Measurements from ENCODE around the gene XPR1.

XPR1 gene

DNA sequence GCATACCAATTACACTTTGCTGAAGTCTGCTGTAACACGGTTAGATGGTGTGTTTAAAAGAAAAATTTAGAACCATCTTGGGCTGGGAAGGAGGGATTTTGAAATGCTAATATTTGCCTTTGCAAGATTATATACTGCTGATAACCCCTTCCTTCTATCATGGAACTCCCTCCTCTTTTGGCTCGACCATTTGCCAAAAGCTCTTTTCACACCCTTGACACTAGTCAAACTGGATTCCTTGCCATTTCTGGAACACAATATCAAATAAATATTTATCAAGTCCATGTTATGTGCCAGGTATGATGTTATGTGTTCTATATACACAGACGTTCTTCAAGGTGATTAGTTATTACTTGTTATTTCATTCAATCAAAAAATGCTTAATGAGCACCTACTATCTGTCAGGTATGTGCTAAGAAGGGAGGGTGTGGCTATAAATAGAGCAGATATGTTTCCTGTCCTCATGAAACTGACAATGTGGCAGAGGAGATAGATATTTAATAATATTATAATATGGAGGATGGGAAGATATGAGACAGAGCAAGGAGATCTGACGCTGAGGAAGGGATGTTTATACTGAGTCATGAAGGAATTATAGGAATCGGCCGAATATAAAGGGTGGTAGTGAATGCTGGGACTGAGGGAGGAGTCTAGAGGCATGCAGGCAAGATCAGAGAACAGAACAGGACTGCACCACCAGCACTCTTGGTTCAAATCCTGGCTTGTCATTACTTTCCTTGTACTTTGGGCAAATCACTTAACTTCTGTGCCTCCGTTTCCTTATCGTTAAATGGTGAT is 16.1 kb upstream of the XPR1 start:
- no peaks in the 10 kb centered on the region; the same call in 1 of the 2 replicates for H3K27me3 ChIP-seq (replicated peaks; ENCODE audit: control insufficient read depth, insufficient read depth, low read length)
- TF ChIP-seq, protein P1, sequence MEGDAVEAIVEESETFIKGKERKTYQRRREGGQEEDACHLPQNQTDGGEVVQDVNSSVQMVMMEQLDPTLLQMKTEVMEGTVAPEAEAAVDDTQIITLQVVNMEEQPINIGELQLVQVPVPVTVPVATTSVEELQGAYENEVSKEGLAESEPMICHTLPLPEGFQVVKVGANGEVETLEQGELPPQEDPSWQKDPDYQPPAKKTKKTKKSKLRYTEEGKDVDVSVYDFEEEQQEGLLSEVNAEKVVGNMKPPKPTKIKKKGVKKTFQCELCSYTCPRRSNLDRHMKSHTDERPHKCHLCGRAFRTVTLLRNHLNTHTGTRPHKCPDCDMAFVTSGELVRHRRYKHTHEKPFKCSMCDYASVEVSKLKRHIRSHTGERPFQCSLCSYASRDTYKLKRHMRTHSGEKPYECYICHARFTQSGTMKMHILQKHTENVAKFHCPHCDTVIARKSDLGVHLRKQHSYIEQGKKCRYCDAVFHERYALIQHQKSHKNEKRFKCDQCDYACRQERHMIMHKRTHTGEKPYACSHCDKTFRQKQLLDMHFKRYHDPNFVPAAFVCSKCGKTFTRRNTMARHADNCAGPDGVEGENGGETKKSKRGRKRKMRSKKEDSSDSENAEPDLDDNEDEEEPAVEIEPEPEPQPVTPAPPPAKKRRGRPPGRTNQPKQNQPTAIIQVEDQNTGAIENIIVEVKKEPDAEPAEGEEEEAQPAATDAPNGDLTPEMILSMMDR (IDR thresholded peaks at IDR 0.05; ENCODE audit: insufficient read depth, low read length, poor library complexity, severe bottlenecking): no peak

DNA sequence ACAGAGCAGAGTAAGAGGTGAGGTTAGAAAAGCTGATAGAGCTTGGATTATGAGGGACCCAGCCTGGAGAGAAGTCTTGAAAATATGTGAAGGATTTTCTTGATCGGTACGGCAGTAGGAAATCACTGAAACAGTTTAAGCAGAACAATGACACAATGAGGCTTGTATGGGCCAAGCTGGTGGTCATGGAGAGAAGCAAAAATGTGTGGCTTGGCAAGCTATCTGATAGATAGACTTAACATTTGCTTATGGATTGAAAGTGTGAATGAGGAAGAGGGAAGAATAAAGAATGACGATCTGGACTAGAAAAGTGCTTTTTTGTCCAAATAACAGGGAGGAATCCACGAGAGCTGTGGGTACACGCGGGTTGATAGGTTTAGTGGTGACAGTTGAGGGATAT is 15.4 kb upstream of the XPR1 start:
- no peaks in the 10 kb centered on the region for H3K36me3 ChIP-seq (ENCODE audit: control insufficient read depth, insufficient read depth, low read length)
- DNase-seq (ENCODE audit: extremely low read depth, insufficient read length): no peak
- no peaks in the 10 kb centered on the region; the same call in 1 of the 2 replicates for H3K27me3 ChIP-seq (replicated peaks; ENCODE audit: control insufficient read depth, insufficient read depth, low read length)
- no peak overlapping the region for H3K4me3 ChIP-seq (replicated peaks; ENCODE audit: low read depth, low read length)
- TF ChIP-seq, protein P1 (IDR thresholded peaks at IDR 0.05; ENCODE audit: insufficient read depth, low read length, poor library complexity, severe bottlenecking): no peak

More for the DNA sequence above, 16.1 kb upstream of the XPR1 start:
- Histone ChIP-seq H3K4me3 (replicated peaks; ENCODE audit: low read depth, low read length) (no peak overlapping the region), H3K36me3 (ENCODE audit: control insufficient read depth, insufficient read depth, low read length) (no peaks in the 10 kb centered on the region)
- no peak for DNase-seq (ENCODE audit: extremely low read depth, insufficient read length)

DNA sequence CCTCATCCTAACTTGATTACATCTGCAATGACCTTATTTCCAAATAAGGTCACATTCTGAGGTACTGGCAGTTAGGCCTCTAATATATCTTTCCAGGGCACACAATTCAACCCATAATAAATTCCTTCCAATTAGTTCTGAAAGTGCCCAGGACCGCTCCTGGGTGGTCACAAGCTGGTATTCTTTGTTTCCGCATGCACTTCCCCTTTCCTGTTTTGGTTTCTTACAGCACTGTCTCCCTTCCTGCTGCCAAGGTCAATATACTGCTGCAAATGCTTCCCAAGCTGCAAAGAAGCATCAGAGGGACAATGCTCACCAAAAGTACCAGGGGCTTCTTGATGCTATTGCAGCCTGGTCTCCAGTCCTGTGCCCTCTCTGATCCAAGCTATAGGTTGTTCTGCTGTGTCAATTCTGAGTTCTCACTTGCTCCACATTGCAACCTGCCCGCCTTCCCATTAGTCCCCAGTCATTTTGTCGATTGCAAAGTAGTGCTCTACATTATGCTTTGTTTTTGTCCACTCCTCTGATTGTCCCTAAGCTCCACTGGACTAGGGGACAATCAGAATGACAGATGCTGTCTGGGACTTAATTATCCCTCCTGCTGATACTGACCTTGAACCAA is 13.9 kb upstream of the XPR1 start:
- Histone ChIP-seq H3K4me3 (replicated peaks; ENCODE audit: low read depth, low read length) (no peak overlapping the region), H3K27me3 (replicated peaks; ENCODE audit: control insufficient read depth, insufficient read depth, low read length) (no peaks in the 10 kb centered on the region; the same call in 1 of the 2 replicates), H3K36me3 (ENCODE audit: control insufficient read depth, insufficient read depth, low read length) (no peaks in the 10 kb centered on the region)
- DNase-seq (ENCODE audit: extremely low read depth, insufficient read length): no peak
- TF ChIP-seq, protein P1 (IDR thresholded peaks at IDR 0.05; ENCODE audit: insufficient read depth, low read length, poor library complexity, severe bottlenecking): no peak

DNA sequence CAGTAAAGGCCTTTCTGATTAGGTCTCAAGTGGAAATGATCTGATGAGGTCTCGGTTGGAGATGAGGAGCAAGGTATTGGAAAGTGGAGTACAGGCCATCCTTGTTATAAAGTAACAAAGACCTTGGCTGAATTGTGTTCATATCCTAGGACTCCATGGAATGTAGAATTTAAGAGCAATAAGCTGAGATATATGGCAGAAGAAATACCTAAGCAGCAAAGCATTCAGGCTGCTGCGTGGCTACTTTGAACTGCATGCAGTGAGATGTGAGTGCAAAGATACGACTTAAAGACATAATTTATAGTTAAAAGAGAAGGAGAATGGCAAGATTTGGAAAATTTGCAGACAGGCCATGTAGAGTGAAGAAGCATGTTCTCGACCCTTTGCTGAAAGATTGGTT is 11.2 kb upstream of the XPR1 start:
- no peak for DNase-seq (ENCODE audit: extremely low read depth, insufficient read length)
- no peaks in the 10 kb centered on the region for H3K36me3 ChIP-seq (ENCODE audit: control insufficient read depth, insufficient read depth, low read length)
- no peak overlapping the region for H3K4me3 ChIP-seq (replicated peaks; ENCODE audit: low read depth, low read length)
- no peaks in the 10 kb centered on the region; the same call in 1 of the 2 replicates for H3K27me3 ChIP-seq (replicated peaks; ENCODE audit: control insufficient read depth, insufficient read depth, low read length)
- TF ChIP-seq, protein P1 (IDR thresholded peaks at IDR 0.05; ENCODE audit: insufficient read depth, low read length, poor library complexity, severe bottlenecking): no peak

DNA sequence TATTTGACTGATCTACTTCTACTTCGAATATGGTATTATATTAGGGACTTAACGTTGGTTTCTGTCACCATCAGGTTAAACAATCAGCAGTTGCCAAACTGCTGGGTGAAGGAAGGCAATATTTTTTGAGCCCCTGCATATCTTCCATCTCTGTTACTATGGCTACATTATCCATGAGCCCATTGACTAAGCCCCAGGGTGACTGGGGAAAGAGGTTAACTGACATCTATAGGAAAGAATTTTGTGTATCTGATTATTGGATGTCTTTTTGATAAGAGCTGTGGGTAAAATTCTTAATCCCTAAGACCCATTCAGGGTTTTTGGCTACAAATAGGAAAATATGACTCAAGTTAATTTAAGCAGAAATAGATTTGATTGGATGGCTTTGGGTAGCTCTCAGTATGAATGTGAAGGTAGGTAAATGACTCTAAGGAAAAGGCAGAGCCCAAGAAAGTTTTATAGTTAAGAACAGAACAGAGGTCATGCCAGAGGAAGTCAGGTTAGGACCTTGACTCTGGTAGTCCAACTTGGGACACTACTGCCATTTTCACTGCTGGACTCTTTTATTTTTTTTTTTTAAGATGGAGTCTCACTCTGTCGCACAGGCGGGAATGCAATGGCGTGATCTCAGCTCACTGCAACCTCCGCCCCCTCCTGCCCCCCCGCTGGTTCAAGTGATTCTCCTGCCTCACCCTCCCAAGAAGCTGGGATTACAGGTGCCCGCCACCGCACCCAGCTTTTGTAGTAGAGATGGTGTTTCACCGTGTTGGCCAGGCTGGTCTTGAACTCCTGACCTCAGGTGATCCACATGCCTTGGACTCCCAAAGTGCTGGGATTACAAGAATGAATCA is 8.9 kb upstream of the XPR1 start:
- DNase-seq (ENCODE audit: extremely low read depth, insufficient read length): no peak
- Histone ChIP-seq H3K36me3 (ENCODE audit: control insufficient read depth, insufficient read depth, low read length) (no peaks in the 10 kb centered on the region), H3K4me3 (replicated peaks; ENCODE audit: low read depth, low read length) (no peak overlapping the region), H3K27me3 (replicated peaks; ENCODE audit: control insufficient read depth, insufficient read depth, low read length) (no peaks in the 10 kb centered on the region; the same call in 1 of the 2 replicates)
- TF ChIP-seq, protein P1 (IDR thresholded peaks at IDR 0.05; ENCODE audit: insufficient read depth, low read length, poor library complexity, severe bottlenecking): no peak
